H9 (cell line): ENCODE results near the gene GAK. TPM values are rescaled to one million over a fixed set of nuclear protein-coding genes. Genes with fewer than 3 reads are reported as not detected.

Source experiments
- DNase-seq: peaks from one replicate; pipeline ENCODE4 v3.0.0-alpha.2; 2017
- H2AFZ ChIP-seq: one replicate; pipeline ENCODE4 v1.6.1; 2013; ENCODE audit warnings: mild to moderate bottlenecking, low read length, control low read depth, moderate library complexity
- H2AK5ac ChIP-seq: 2 replicates; pipeline ENCODE4 v1.6.1; 2013; ENCODE audit warnings: low read length, control low read depth, mixed read lengths; ENCODE audit not compliant: insufficient read length
- H2BK120ac ChIP-seq: one replicate; pipeline ENCODE4 v1.6.1; 2013; ENCODE audit warnings: low read depth, mild to moderate bottlenecking, low read length, control low read depth, inconsistent platforms; ENCODE audit not compliant: poor library complexity, severe bottlenecking
- H2BK12ac ChIP-seq: 2 replicates; pipeline ENCODE4 v1.6.1; 2013; ENCODE audit warnings: low read length, control low read depth, mixed read lengths, low read depth; ENCODE audit not compliant: insufficient read length
- H2BK15ac ChIP-seq: 2 replicates; pipeline ENCODE4 v1.6.1; 2013; ENCODE audit warnings: low read depth, low read length, control low read depth
- H2BK20ac ChIP-seq: one replicate; pipeline ENCODE4 v1.6.1; 2013; ENCODE audit warnings: low read depth, mild to moderate bottlenecking, low read length, control low read depth, inconsistent platforms; ENCODE audit not compliant: poor library complexity, severe bottlenecking
- H2BK5ac ChIP-seq: 2 replicates; pipeline ENCODE4 v1.6.1; 2013; ENCODE audit warnings: low read length, control low read depth, mixed read lengths; ENCODE audit not compliant: insufficient read length
- H3K14ac ChIP-seq: 2 replicates; pipeline ENCODE4 v1.6.1; 2013; ENCODE audit warnings: low read length, control low read depth; ENCODE audit not compliant: insufficient read depth
- H3K18ac ChIP-seq: 2 replicates; pipeline ENCODE4 v1.6.1; 2013; ENCODE audit warnings: low read depth, mild to moderate bottlenecking, mixed read lengths, low read length, control low read depth; ENCODE audit not compliant: insufficient read length
- H3K23ac ChIP-seq: 2 replicates; pipeline ENCODE4 v1.6.1; 2013; ENCODE audit warnings: low read length, control low read depth, mixed read lengths, low read depth; ENCODE audit not compliant: insufficient read length
- H3K23me2 ChIP-seq: 2 replicates; pipeline ENCODE4 v1.6.1; 2013; ENCODE audit warnings: low read depth, mild to moderate bottlenecking, mixed read lengths, low read length, control low read depth; ENCODE audit not compliant: insufficient read length, poor library complexity, severe bottlenecking
- H3K27ac ChIP-seq: 2 replicates; pipeline ENCODE4 v1.5.1; 2013; ENCODE audit warnings: low read length, control low read depth, mixed read lengths, low read depth; ENCODE audit not compliant: insufficient read length
- H3K27me3 ChIP-seq: 2 replicates; pipeline ENCODE4 v1.6.1; 2013; ENCODE audit warnings: low read length, control low read depth, inconsistent platforms; ENCODE audit not compliant: insufficient read depth
- H3K4ac ChIP-seq: 2 replicates; pipeline ENCODE4 v1.6.1; 2013; ENCODE audit warnings: low read depth, mild to moderate bottlenecking, control low read depth, inconsistent platforms, low read length, moderate library complexity
- H3K4me1 ChIP-seq: 2 replicates; pipeline ENCODE4 v1.6.1; 2013; ENCODE audit warnings: low read length, control low read depth, inconsistent platforms; ENCODE audit not compliant: insufficient read depth
- H3K4me2 ChIP-seq: 2 replicates; pipeline ENCODE4 v1.6.1; 2013; ENCODE audit warnings: low read length, control low read depth, mixed read lengths; ENCODE audit not compliant: insufficient read length, insufficient read depth
- H3K56ac ChIP-seq: 2 replicates; pipeline ENCODE4 v1.6.1; 2013; ENCODE audit warnings: low read depth, mild to moderate bottlenecking, mixed read lengths, low read length, control low read depth; ENCODE audit not compliant: insufficient read length
- H3K79me1 ChIP-seq: 2 replicates; pipeline ENCODE4 v1.6.1; 2013; ENCODE audit warnings: low read depth, mild to moderate bottlenecking, moderate library complexity, low read length, control low read depth, inconsistent platforms; ENCODE audit not compliant: insufficient read depth, poor library complexity, severe bottlenecking
- H3K79me2 ChIP-seq: 2 replicates; pipeline ENCODE4 v1.6.1; 2013; ENCODE audit warnings: low read length, control low read depth, inconsistent platforms; ENCODE audit not compliant: insufficient read depth
- H3K9ac ChIP-seq: 2 replicates; pipeline ENCODE4 v1.6.1; 2013; ENCODE audit warnings: low read length, control low read depth, mixed read lengths; ENCODE audit not compliant: insufficient read length; ENCODE audit errors: extremely low read depth
- H3K9me3 ChIP-seq: one replicate; pipeline ENCODE4 v1.6.1; 2013; ENCODE audit warnings: low read depth, low read length, inconsistent platforms; ENCODE audit not compliant: control insufficient read depth
- H3T11ph ChIP-seq: one replicate; pipeline ENCODE4 v1.6.1; 2013; ENCODE audit warnings: mild to moderate bottlenecking, low read length, control low read depth, inconsistent platforms
- H4K20me1 ChIP-seq: one replicate; pipeline ENCODE4 v1.6.1; 2013; ENCODE audit not compliant: control insufficient read depth, insufficient read length, insufficient read depth
- H4K5ac ChIP-seq: 2 replicates; pipeline ENCODE4 v1.6.1; 2013; ENCODE audit warnings: low read depth, mild to moderate bottlenecking, mixed read lengths, low read length, control low read depth; ENCODE audit not compliant: insufficient read length
- H4K8ac ChIP-seq: replicated peaks from 2 replicates; pipeline ENCODE4 v1.6.1; 2013; ENCODE audit warnings: low read length, control low read depth, mixed read lengths, low read depth; ENCODE audit not compliant: insufficient read length
- H4K91ac ChIP-seq: 2 replicates; pipeline ENCODE4 v1.6.1; 2013; ENCODE audit warnings: low read depth, mild to moderate bottlenecking, moderate library complexity, mixed read lengths, low read length, control low read depth; ENCODE audit not compliant: insufficient read length
- H3K27ac Mint-ChIP-seq, 3 experiments: 2 replicates in 2 of 3; 3 replicates in 1 of 3; pipeline ENCODE4 v1.8.0; 2020 to 2021; ENCODE audit warnings: mixed read lengths in 3 of 3, mild to moderate bottlenecking in 1 of 3, moderate library complexity in 1 of 3
- H3K27me3 Mint-ChIP-seq: 2 replicates; pipeline ENCODE4 v1.8.0; 2021; ENCODE audit warnings: low read depth, mild to moderate bottlenecking, moderate library complexity, mixed read lengths
- H3K36me3 Mint-ChIP-seq, 3 experiments: 2 replicates in 2 of 3; 3 replicates in 1 of 3; pipeline ENCODE4 v1.8.0; 2020 to 2021; ENCODE audit warnings: low read depth in 3 of 3, mixed read lengths in 3 of 3; ENCODE audit not compliant: insufficient read depth in 1 of 3
- H3K4me1 Mint-ChIP-seq, 2 experiments: 2 replicates each; pipeline ENCODE4 v1.8.0; 2020; ENCODE audit warnings: mixed read lengths in 2 of 2
- H3K4me3 Mint-ChIP-seq, 2 experiments: 2 replicates in 1 of 2; 3 replicates in 1 of 2; pipeline ENCODE4 v1.8.0; 2020 to 2021; ENCODE audit warnings: mild to moderate bottlenecking in 2 of 2, mixed read lengths in 2 of 2, moderate library complexity in 1 of 2
- H3K9me3 Mint-ChIP-seq, 2 experiments: 2 replicates in 1 of 2; 3 replicates in 1 of 2; pipeline ENCODE4 v1.8.0; 2020; ENCODE audit warnings: mild to moderate bottlenecking in 2 of 2, mixed read lengths in 2 of 2, moderate library complexity in 1 of 2
- WGBS: extraction: QIAGEN DNeasy Blood & Tissue Kit; methylation state at CpG from one replicate; pipeline ENCODE4 v1.1.7; 2013; ENCODE audit warnings: missing lambda C conversion rate, low lambda C conversion rate, mixed read lengths; ENCODE audit not compliant: insufficient read length; ENCODE audit errors: extremely low coverage; 5-methylcytosine and 5-hydroxymethylcytosine counted together
- total RNA-seq: library from RNA; stranded (reverse); gene quantifications from 2 replicates; pipeline ENCODE4 v1.2.1, GENCODE V29; 2021
- TF ChIP-seq, protein P1 (sequence below): fragments of 200-600 bp; sonication (generic); conservative IDR thresholded peaks from 3 replicates; pipeline ENCODE4 v1.8.0; 2021; ENCODE audit warnings: antibody characterized with exemption, mild to moderate bottlenecking

Gene GAK
- total RNA-seq, 1 experiment from 2014 or later, result 80.7 TPM

DNA sequence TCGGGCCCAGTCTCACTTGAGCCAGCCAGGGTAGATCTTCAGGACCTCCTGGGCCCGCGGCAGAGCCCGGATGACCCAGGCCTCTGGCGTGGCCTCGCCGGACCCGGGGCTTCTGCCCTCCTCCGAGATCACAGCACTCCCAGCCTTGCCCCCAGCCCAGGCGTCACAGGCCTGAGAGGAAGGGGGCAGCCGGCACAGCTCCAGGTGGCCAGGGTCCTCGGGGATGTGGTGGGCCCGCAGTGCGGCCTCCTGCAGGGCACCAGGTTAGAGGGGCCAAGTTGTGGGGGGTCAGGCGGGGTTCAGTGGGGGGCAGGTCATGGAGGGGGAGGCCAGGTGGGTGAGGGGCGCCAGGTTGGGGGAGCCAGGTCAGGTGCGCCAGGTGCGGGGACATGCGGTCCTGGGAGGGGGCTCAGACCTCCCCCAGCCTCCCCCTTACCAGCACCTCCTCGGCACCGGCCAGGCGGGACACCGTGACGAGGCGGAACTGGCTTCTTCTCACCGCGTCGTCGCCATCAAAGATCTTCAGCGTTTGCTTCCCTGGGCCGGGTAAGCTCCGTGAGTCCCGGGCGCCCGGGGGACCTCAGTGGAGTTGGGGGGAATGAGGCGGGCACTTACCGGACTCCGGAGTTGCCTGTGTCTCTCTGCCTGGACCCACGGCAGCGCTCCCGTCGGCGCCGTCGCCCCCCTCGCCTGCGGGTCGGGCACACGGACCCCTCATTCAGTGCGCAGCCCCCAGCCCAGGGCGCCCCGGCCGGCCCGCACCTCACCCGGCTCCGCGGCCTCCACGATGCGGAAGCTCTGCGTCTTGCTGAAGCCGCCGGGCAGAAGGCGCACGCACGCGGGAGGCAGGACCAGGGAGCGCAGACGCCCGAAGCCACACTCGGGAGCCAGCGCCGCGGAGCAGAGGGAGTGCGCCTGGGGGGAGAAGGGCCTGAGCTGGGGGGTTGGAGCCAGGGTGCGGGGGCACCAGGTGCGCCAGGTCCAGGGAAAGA lies 35.3 kb upstream of the GAK start:
- no peak overlapping the region for H3K9ac ChIP-seq
- H3K27me3 ChIP-seq, result peaks cover 3% of the 10 kb centered on the region; the same call in 1 of the 2 replicates
- no peak overlapping the region for H4K91ac ChIP-seq
- H3K9me3 ChIP-seq, result no peaks in the 10 kb centered on the region
- Mint-ChIP-seq H3K27ac (no peak overlapping the region), H3K27me3 (peaks cover 5% of the 10 kb centered on the region), H3K36me3 (no peaks in the 10 kb centered on the region), H3K4me1 (peaks cover 0 to 2% of the 10 kb centered on the region in 2 experiments; a peak in 1 of 4 replicates), H3K4me3 (peak overlapping the region in 1 of 2 experiments; percentile 62; a peak in 3 of 5 replicates), H3K9me3 (no peaks in the 10 kb centered on the region)
- no peak overlapping the region for H2BK15ac ChIP-seq
- no peaks in the 10 kb centered on the region for H3K79me1 ChIP-seq
- H4K8ac ChIP-seq, result no peak overlapping the region
- no CpG with 5 or more reads among the region's 76 CpGs for WGBS
- no peak overlapping the region for H2BK20ac ChIP-seq
- H3K18ac ChIP-seq, result no peak overlapping the region
- no peak overlapping the region for H3K4ac ChIP-seq
- H2BK5ac ChIP-seq, result no peak overlapping the region
- no peak overlapping the region for H2BK12ac ChIP-seq
- H2AFZ ChIP-seq, result no peak overlapping the region
- H2BK120ac ChIP-seq, result no peak overlapping the region
- H3K4me1 ChIP-seq, result no peaks in the 10 kb centered on the region
- H3K4me2 ChIP-seq, result peak overlapping the region; percentile 17
- DNase-seq, result no peak
- no peak overlapping the region for H3K56ac ChIP-seq
- H3T11ph ChIP-seq, result no peak overlapping the region
- H3K23ac ChIP-seq, result no peak overlapping the region
- no peak overlapping the region for H3K27ac ChIP-seq
- no peaks in the 10 kb centered on the region for H3K79me2 ChIP-seq
- H2AK5ac ChIP-seq, result no peak overlapping the region
- no peaks in the 10 kb centered on the region for H3K23me2 ChIP-seq
- no peaks in the 10 kb centered on the region for H4K20me1 ChIP-seq
- TF ChIP-seq, protein P1, sequence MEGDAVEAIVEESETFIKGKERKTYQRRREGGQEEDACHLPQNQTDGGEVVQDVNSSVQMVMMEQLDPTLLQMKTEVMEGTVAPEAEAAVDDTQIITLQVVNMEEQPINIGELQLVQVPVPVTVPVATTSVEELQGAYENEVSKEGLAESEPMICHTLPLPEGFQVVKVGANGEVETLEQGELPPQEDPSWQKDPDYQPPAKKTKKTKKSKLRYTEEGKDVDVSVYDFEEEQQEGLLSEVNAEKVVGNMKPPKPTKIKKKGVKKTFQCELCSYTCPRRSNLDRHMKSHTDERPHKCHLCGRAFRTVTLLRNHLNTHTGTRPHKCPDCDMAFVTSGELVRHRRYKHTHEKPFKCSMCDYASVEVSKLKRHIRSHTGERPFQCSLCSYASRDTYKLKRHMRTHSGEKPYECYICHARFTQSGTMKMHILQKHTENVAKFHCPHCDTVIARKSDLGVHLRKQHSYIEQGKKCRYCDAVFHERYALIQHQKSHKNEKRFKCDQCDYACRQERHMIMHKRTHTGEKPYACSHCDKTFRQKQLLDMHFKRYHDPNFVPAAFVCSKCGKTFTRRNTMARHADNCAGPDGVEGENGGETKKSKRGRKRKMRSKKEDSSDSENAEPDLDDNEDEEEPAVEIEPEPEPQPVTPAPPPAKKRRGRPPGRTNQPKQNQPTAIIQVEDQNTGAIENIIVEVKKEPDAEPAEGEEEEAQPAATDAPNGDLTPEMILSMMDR, result no peak
- no peak overlapping the region for H4K5ac ChIP-seq
- H3K14ac ChIP-seq, result no peak overlapping the region; the same call in 1 of the 2 replicates
